Ascending aorta (tissue), 2 donors: ENCODE results near the gene MVD. TPM values are rescaled to one million over a fixed set of nuclear protein-coding genes. Genes with fewer than 3 reads are reported as not detected.

Experiments
- DNase-seq, 2 donors: peaks; one replicate each; pipeline ENCODE4 v3.0.0-alpha.2; 2019; ENCODE audit warnings: low spot score in 2 of 2
- H3K27ac ChIP-seq, 2 donors: fragments of 200-600 bp; sonication (generic); one replicate each; pipeline ENCODE4 v1.5.1; 2016 to 2017; ENCODE audit warnings: mild to moderate bottlenecking in 1 of 2
- H3K27me3 ChIP-seq: fragments of 200-600 bp; sonication (generic); one replicate; pipeline ENCODE4 v1.5.1; 2017
- H3K36me3 ChIP-seq, 2 donors: fragments of 200-600 bp; sonication (generic); one replicate each; pipeline ENCODE4 v1.5.1; 2016
- H3K4me1 ChIP-seq, 2 donors: fragments of 200-600 bp; sonication (generic); one replicate each; pipeline ENCODE4 v1.5.1; 2016 to 2017; ENCODE audit warnings: mild to moderate bottlenecking in 1 of 2
- H3K4me3 ChIP-seq, 2 donors: fragments of 200-600 bp; sonication (generic); one replicate each; pipeline ENCODE4 v1.5.1; 2016 to 2017; ENCODE audit warnings: mild to moderate bottlenecking in 1 of 2
- H3K9me3 ChIP-seq, 2 donors: fragments of 200-600 bp; sonication (generic); one replicate each; pipeline ENCODE4 v1.5.1; 2016
- CTCF ChIP-seq, 3 experiments: fragments of 200-600 bp in 2 of 3; fragments of 450-650 bp in 1 of 3; sonication (generic) in 2 of 3; IDR thresholded peaks; one replicate each; pipeline ENCODE4 v1.5.1; 2016 to 2019; ENCODE audit warnings: antibody characterized with exemption in 3 of 3, mild to moderate bottlenecking in 1 of 3, moderate library complexity in 1 of 3
- intact Hi-C: fragments of 100-400 bp; cut with DNase I; formaldehyde crosslinking; loops from one replicate; pipeline ENCODE4 v1.15.1; 2023
- total RNA-seq: library from RNA; depleted of rRNA; stranded (reverse); fragments of >200 nt; gene quantifications from one replicate; pipeline ENCODE4 v1.1.0, GENCODE V29; 2016

Gene MVD
- total RNA-seq, 1 donor from 2014 or later = 72.9 TPM

DNA sequence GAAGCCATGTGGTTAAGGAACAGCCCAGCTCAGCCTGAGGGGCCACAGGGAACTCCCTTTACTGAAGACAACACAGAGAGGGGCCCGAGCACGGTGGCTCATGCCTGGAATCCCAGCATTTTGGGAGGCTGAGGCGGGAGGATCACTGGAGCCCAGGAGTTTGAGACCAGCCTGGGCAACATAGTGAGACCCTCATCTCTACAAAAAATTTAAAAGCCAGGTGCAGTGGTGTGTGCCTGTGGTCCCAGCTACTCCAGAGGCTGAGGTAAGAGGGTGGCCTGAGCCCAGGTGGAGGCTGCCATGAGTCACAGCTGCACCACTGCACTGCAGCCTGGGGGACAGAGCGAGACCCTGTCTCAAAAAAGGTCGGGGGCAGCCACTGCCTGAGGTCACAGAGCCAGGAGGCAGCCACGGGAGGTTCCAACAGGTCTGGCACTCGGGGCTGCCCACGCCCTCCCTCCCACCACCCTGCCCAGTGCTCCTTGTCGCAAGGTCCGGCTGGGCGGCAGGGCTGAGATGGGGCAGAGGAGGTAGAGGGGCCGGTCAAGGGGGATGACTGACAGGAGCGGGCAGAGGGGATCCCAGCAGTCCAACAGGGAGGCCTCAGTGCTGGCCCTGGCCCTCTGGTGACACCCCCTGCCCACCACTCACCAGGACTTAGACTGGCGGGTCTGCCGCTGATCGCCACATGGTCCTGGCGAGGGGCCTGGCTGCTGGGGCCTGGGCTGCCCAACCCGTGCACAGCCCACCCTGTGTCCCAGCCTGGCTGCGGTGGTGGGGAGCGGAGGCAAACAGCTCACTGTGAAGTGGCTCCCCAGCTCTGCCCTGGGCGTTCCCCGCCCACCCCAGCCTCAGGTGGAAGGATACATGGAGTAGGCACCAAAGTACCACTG is 15.5 kb downstream of the MVD start:
- Histone ChIP-seq H3K27me3 (no peaks in the 10 kb centered on the region), H3K4me1 (peaks cover 0 to 11% of the 10 kb centered on the region in 2 donors), H3K4me3 (no peak overlapping the region), H3K9me3 (no peaks in the 10 kb centered on the region), H3K27ac (no peak overlapping the region), H3K36me3 (no peaks in the 10 kb centered on the region)
- no peak for TF ChIP-seq CTCF (IDR thresholded peaks at IDR 0.05)
- intact Hi-C loops = no loop called here
- no peak for DNase-seq

GRCh38 chr16:88646345-88647034 is 16.4 kb downstream of the MVD start:
- Histone ChIP-seq H3K27ac (no peak overlapping the region), H3K36me3 (no peaks in the 10 kb centered on the region), H3K4me3 (no peak overlapping the region), H3K4me1 (peaks cover 0 to 9% of the 10 kb centered on the region in 2 donors), H3K27me3 (no peaks in the 10 kb centered on the region), H3K9me3 (no peaks in the 10 kb centered on the region)
- no peak for DNase-seq
- intact Hi-C loops = no loop called here
- TF ChIP-seq CTCF (IDR thresholded peaks at IDR 0.05) = no peak

DNA sequence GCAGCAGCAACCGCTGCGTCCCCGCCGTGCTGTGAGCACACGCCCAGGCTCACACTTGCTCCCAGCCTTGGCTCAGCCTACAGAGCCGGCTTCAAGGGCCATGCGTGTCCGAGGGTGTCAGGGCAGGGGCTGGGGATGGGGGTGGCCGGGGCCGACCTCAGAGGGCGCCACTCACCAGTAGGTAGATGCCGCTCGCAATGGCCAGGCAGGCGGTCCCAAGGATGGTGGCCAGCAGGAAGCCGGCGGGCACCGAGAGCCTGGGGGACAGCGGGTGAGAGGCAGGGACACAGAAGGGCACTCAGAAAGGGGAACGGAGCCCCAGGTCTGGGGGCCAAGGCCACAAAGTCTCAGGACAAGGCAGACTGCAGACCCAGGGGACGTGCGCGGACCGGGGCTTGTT is 16.9 kb downstream of the MVD start:
- intact Hi-C loops = no loop called here
- no peak for TF ChIP-seq CTCF (IDR thresholded peaks at IDR 0.05)
- Histone ChIP-seq H3K9me3 (no peaks in the 10 kb centered on the region), H3K27me3 (no peaks in the 10 kb centered on the region), H3K4me1 (peaks cover 0 to 4% of the 10 kb centered on the region in 2 donors), H3K4me3 (no peak overlapping the region), H3K36me3 (no peaks in the 10 kb centered on the region), H3K27ac (no peak overlapping the region)
- DNase-seq = no peak

- no peak for DNase-seq
- intact Hi-C loops = no loop called here
- Histone ChIP-seq H3K27me3 (no peaks in the 10 kb centered on the region), H3K9me3 (no peaks in the 10 kb centered on the region), H3K4me3 (no peak overlapping the region), H3K27ac (no peak overlapping the region), H3K36me3 (no peaks in the 10 kb centered on the region), H3K4me1 (peaks cover 0 to 3% of the 10 kb centered on the region in 2 donors)
- TF ChIP-seq CTCF (IDR thresholded peaks at IDR 0.05) = no peak
Measured at GRCh38 chr16:88645455-88645854, 17.4 kb downstream of the MVD start.

GRCh38 chr16:88643644-88643932 is 19.3 kb downstream of the MVD start:
- Histone ChIP-seq H3K27ac (no peak overlapping the region), H3K4me1 (no peaks in the 10 kb centered on the region), H3K27me3 (no peaks in the 10 kb centered on the region), H3K36me3 (no peaks in the 10 kb centered on the region), H3K9me3 (no peaks in the 10 kb centered on the region), H3K4me3 (no peak overlapping the region)
- no peak for TF ChIP-seq CTCF (IDR thresholded peaks at IDR 0.05)
- intact Hi-C loops = no loop called here
- DNase-seq = no peak
